Motor neuron (in vitro differentiated cells): ENCODE data around the gene EYA3. TPM values are rescaled to one million over a fixed set of nuclear protein-coding genes. Genes with fewer than 3 reads are reported as not detected.

Experiments
- ATAC-seq, 8 experiments: fragments of 200-7000 bp; cut with Tn5 transposase; replicated peaks in 6 of 8; 2 replicates each; pipeline ENCODE4 v1.8.0; 2021; ENCODE audit warnings: mild to moderate bottlenecking in 8 of 8, moderate library complexity in 8 of 8
- H3K27ac ChIP-seq, 2 donors: fragments of 250-450 bp; sonication (Bioruptor Pico); 2 replicates each; pipeline ENCODE4 v1.9.0; 2021; ENCODE audit warnings: antibody characterized with exemption in 2 of 2, mild to moderate bottlenecking in 2 of 2, moderate library complexity in 1 of 2
- H3K4me1 ChIP-seq, 2 donors: fragments of 250-450 bp; sonication (Bioruptor Pico); replicated peaks in 1 of 2; 2 replicates each; pipeline ENCODE4 v1.6.1; 2021; ENCODE audit warnings: antibody characterized with exemption in 2 of 2, mild to moderate bottlenecking in 2 of 2, moderate library complexity in 1 of 2
- H3K4me3 ChIP-seq, 5 donors: fragments of 250-450 bp; sonication (Bioruptor Pico); 2 replicates each; pipeline ENCODE4 v1.9.0; 2021; ENCODE audit warnings: antibody characterized with exemption in 5 of 5, mild to moderate bottlenecking in 5 of 5, moderate library complexity in 4 of 5
- WGBS, 10 experiments: fragments of 450-650 bp; shearing (Covaris generic); methylation state at CpG; one replicate each; pipeline ENCODE4 v1.0.0; 2022; 5-methylcytosine and 5-hydroxymethylcytosine counted together
- in situ Hi-C, 9 experiments: fragments of 400-800 bp; cut with MboI; loops; one replicate each; pipeline ENCODE4 v1.15.0; 2021; ENCODE audit warnings: low sequenced_read_pairs in 9 of 9, low pct_unique_long_range_greater_than_20kb in 2 of 9; ENCODE audit not compliant: unreplicated experiment in 9 of 9
- total RNA-seq, 8 experiments: library from RNA; unstranded; fragments of 300-600 nt; gene quantifications; 2 replicates each; pipeline versions ENCODE4 v1.2.3 to v1.2.4, GENCODE V29; 2022

The EYA3 gene
- total RNA-seq, 8 experiments from 2014 or later, result 11.2 to 30.3 (median 19.6) TPM

DNA sequence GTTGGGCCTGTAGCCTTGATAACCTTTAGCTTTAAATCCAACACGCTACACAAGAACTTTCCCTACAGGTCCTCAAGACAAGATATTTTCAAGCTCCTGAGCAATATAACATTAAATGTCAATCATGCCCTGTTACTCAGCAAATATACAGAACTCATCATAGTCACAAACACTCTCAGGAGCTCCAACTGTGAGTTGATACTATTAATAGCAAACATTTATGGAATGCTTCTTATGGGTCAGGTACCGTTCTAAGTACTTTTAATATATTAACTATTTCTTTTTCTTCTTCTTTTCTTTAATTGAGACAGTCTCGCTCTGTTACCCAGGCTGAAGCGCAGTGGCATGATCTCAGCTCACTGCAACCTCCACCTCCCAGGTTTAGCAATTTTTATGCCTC is 10.1 kb downstream of the EYA3 start:
- no peak for ATAC-seq
- Histone ChIP-seq H3K4me3 (no peak overlapping the region), H3K27ac (no peak overlapping the region), H3K4me1 (no peaks in the 10 kb centered on the region)
- in situ Hi-C loops, result loop anchor here in 1 of 9 experiments (10.0 kb wide), 1 partner anchor 63 kb away; no protein-coding TSS in a partner anchor
- WGBS, 10 experiments, result 97 to 100% (median 100%) methylated on average over 2 to 4 of the region's 4 CpGs

DNA sequence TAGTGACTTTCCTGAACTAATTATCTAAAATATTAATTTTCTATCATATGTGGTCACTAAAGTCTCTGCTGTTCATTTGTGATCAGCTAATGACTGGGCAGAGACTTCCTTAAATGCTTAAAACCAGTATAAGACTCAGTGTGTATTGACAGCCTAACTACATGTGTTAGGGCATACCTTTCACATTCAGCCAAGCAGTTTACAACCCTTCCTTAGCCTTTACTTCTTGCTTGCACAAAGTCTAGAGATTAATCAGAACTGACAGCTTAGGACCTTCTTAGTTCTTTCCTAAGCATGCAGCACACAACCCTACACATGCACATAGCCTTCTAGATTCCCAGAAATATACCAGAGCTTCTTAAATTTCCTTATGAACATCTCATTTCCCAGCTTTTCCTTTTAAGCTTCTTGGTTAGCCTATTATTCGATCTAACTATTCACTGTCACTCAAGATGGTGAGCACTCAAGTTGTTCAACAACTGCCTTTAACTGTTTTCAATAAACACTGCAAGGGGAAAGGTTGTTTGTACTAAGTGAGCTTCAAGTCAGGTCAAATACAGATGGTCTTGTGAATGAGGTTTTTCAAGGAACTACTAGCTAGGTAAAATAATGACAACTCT is 13.4 kb downstream of the EYA3 start:
- Histone ChIP-seq H3K27ac (no peak overlapping the region), H3K4me1 (no peaks in the 10 kb centered on the region), H3K4me3 (no peak overlapping the region)
- ATAC-seq, result no peak
- in situ Hi-C loops, result loop anchor here in 1 of 9 experiments (10.0 kb wide), 1 partner anchor 60 kb away; no protein-coding TSS in a partner anchor
- WGBS, 10 experiments, result 20 to 100% (median 100%) methylated on average over 1 of the region's 1 CpG; no CpG with 5 or more reads in 3 of the 10 experiments

DNA sequence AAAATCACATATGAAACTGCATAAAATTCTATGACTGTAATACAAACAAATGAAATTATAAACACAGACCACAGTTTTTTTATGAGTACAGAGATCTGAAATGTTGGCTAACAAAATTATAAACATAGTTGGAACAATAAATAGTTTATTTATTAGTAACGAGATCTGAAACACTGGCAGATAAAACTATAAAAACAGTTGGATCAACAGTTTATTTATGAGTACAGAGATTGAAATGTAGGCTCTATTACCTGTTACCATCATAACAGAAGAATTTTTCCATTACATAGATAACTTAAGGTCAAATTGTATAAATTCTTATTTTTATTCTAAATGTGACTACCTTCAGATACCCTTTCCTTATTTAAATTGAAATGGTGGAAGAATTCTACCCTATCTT is 14.5 kb downstream of the EYA3 start:
- H3K4me1 ChIP-seq, result no peaks in the 10 kb centered on the region

DNA sequence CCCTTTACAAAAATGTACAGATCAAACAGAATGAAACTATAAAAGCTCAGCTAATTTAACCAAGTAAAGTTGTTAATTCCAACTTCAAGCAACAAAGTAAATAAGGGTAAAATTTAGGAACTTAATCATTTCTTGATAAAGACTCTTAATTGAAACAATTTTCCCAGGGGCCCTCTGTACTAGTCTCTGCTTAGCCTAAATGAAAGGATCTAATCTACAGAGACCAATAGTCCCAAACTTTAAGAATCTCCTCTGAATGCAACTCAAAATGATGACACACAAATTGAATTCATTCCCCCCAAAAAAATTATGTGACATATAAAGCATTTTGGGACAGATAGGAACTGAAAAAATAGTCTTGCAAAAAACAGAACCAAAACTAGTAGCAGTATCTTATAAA is 16.6 kb downstream of the EYA3 start:
- in situ Hi-C loops, result loop anchor here in 1 of 9 experiments (10.0 kb wide), 1 partner anchor 57 kb away; no protein-coding TSS in a partner anchor
- H3K27ac ChIP-seq, result no peak overlapping the region
- H3K4me1 ChIP-seq, result no peaks in the 10 kb centered on the region
- H3K4me3 ChIP-seq, result no peak overlapping the region
- ATAC-seq, result no peak

More for the DNA sequence above, 14.5 kb downstream of the EYA3 start:
- H3K4me3 ChIP-seq, result no peak overlapping the region
- in situ Hi-C loops, result loop anchor here in 1 of 9 experiments (10.0 kb wide), 1 partner anchor 59 kb away; no protein-coding TSS in a partner anchor
- WGBS, 10 experiments, result 50 to 100% (median 97%) methylated on average over 1 of the region's 1 CpG; no CpG with 5 or more reads in 2 of the 10 experiments
- no peak overlapping the region for H3K27ac ChIP-seq
- no peak for ATAC-seq

DNA sequence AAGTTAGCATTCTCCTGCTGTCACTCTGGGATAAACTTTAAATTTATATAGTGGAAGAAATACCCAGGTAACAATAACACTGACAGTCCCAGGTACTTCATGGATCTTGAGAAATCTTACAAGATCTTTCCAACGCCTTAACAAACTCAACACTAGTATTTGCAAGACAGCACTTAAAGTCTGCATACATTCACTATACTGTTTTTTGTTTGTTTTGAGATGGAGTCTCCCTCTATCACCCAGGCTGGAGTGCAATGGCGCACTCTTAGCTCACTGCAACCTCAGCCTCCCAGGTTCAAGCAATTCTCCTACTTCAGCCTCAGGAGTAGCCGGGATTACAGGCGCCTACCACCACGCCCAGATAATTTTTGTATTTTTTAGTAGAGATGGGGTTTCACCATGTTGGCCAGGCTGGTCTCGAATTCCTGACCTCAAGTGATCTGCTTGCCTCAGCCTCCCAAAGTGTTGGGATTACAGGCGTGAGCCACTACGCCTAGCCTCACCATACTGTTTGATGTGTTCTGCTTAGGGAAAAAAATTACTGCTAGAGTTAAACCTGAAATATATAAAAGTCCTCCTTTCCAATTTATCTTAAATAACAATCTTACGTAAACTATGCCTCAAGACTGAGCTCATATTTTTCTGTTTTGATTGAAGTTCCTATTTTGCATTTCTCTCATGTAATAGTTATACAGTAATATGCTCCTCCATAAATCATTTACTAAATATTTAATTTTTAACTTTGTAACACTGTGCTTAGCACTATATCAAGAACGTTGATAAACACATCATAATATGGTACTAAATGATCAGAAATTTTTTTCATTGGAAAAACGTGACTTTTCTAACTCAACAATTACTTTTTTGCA is 17.5 kb downstream of the EYA3 start:
- Histone ChIP-seq H3K4me1 (no peaks in the 10 kb centered on the region), H3K27ac (no peak overlapping the region), H3K4me3 (no peak overlapping the region)
- ATAC-seq, result peak in 1 of 8 experiments; percentile 10
- in situ Hi-C loops, result loop anchor here in 1 of 9 experiments (10.0 kb wide), 1 partner anchor 56 kb away; no protein-coding TSS in a partner anchor
- WGBS, 10 experiments, result 23 to 100% (median 91%) methylated on average over 3 to 11 of the region's 11 CpGs

DNA sequence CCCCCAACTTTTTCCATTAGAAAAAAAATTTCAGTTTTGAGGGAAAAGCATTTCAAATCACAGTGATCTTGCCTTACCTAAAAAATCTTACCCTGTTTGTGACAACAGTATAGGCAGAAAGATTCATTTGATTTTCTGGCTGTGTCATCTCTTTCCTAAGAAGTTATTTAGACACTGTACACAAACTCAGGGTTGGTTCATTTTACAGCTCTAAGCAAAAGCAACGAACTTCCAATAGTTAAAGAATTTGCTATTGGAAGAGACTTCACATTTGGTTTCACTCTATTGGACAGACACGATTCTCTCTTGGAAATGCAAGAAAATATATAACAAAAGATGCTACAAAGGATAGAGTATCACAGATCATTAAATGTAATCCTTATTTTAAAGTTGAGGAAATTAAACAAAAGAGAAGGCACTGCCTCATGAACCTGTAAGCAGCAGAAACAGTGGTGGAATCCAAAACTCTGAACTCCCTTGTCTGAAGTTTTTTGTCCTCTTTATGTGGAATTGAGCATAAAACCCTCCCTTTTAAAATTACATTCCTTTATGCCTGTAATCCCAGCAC is 20.8 kb downstream of the EYA3 start:
- in situ Hi-C loops, result no loop called here
- Histone ChIP-seq H3K4me1 (no peaks in the 10 kb centered on the region), H3K4me3 (no peak overlapping the region), H3K27ac (no peak overlapping the region)
- 34 to 83% (median 75%) methylated on average over 1 to 2 of the region's 2 CpGs for WGBS, 10 experiments
- no peak for ATAC-seq

DNA sequence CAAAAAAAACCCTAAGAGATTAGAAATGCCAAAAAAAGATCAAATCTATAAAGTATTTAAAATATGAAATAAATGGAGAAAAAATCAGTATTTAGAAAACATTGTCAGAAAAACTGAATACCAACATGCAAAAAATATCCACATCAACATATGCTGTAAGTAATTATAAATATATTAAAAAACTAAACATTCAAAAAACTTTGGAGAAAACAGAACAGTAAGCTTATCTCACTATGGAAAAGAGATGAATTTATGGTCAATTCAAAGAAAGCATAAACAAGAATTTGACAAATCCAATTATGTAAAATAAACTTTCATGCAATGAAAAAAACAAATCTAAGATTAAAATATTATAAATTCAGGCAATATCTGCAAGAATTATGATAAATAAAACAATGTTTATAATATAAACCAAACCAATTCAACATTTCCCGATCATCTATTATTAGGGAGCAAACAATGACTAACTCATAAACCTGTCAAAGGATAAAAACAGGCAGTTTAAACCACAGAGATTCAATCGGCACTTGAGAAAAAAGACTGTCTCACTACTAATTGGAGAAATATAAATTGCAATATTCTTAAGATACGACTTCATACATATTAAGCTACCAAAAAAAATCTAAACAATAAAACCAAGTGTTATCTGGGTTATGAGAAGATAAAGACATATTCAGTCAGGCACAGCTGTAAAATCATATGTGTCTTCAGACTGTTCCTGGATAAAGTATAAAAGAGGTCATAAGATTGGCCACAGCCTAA is 21.8 kb downstream of the EYA3 start:
- WGBS, 10 experiments, result 15 to 92% (median 64%) methylated on average over 2 to 3 of the region's 3 CpGs

DNA sequence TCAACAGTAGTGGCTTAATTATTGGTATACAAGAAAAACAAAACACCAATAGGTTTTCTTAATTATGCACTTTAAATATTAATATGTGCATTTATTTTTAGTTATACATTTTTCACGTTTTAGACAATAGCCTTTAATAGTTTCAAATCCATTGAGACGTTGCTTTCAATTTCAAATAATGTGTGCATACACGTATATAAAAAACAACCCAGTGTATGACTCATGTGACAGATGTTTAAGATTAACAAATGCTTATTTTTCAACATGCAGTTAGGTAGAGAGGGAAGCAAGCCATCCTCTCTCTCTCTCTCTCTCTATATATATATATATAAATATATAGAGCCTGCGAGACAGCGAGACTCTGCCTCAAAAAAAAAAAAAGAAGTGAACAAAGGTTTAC is 24.3 kb downstream of the EYA3 start:
- no peaks in the 10 kb centered on the region for H3K4me1 ChIP-seq
- H3K27ac ChIP-seq, result no peak overlapping the region
- in situ Hi-C loops, result no loop called here
- ATAC-seq, result peak in 3 of 8 experiments; percentile 69 to 86 (median 73)
- H3K4me3 ChIP-seq, result no peak overlapping the region
- 11 to 93% (median 86%) methylated on average over 3 to 5 of the region's 5 CpGs for WGBS, 10 experiments

More for the DNA sequence above, 21.8 kb downstream of the EYA3 start:
- ATAC-seq, result no peak
- in situ Hi-C loops, result no loop called here
- H3K4me1 ChIP-seq, result no peaks in the 10 kb centered on the region
- no peak overlapping the region for H3K4me3 ChIP-seq
- no peak overlapping the region for H3K27ac ChIP-seq

DNA sequence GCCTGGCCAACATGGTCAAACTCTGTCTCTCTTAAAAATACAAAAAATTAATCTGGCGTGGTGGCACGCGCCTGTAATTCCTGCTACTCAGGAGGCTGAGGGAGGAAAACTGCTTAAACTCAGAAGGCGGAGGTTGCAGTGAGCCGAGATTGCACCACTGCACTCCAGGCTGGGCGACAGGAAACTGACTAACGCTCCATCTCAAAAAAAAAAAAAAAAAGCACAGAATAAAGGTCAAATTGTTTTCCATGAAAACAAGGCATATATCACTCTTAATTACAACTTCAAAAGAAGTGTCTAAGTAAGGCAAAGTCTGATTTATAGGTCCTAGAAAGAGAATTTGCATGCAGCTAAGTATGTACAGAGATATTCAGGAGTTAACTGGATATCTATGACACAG is 25.6 kb downstream of the EYA3 start:
- Histone ChIP-seq H3K4me3 (no peak overlapping the region), H3K4me1 (peaks cover 0 to 4% of the 10 kb centered on the region in 2 donors), H3K27ac (no peak overlapping the region)
- in situ Hi-C loops, result no loop called here
- WGBS, 10 experiments, result 83 to 100% (median 97%) methylated on average over 2 to 7 of the region's 7 CpGs; no CpG with 5 or more reads in 1 of the 10 experiments
- ATAC-seq, result no peak

DNA sequence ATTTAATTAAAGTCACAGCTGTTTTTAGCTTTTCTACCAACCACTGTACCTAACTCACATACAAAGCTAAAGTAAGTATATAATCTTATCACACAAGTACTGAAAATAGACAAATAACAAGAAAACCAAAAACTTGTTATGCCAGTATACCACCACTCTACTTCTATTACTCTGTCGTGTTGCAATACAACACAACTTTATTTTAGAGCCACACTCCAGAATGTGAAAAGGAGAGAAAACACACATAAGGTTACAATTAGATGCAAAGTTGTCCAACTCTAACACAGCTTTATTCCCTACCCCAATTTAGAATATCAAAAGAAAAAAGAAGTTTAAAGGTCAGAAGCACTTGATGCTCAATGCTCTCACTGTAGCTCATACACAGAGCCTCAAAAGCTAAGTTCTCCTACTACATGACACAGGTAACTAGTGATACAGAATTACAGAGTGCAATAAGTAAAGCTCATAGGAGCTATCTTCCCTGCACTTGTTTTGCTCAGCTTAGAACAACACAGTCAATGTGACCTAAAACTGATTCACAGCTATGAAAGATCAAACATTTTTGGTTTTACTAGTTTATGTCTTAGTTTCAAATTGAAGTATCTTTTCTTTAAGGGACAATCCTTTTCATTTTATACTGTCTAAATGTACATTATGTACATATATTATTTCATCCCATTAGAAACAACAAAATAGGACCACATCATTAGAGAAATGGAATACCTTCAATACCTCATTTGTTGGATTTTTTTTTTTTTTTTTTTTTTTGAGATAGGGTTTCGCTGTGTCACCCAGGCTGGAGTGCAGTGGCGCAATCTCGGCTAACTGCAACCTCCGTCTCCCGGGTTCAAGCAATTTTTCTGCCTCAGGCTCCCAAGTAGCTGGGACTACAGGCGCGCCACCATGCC is 29.2 kb downstream of the EYA3 start:
- H3K4me1 ChIP-seq, result peaks cover 0 to 4% of the 10 kb centered on the region in 2 donors
- 0 to 100% (median 95%) methylated on average over 1 to 8 of the region's 8 CpGs for WGBS, 10 experiments
- no peak overlapping the region for H3K4me3 ChIP-seq
- in situ Hi-C loops, result no loop called here
- peak in 1 of 8 experiments; percentile 44 for ATAC-seq
- no peak overlapping the region for H3K27ac ChIP-seq

DNA sequence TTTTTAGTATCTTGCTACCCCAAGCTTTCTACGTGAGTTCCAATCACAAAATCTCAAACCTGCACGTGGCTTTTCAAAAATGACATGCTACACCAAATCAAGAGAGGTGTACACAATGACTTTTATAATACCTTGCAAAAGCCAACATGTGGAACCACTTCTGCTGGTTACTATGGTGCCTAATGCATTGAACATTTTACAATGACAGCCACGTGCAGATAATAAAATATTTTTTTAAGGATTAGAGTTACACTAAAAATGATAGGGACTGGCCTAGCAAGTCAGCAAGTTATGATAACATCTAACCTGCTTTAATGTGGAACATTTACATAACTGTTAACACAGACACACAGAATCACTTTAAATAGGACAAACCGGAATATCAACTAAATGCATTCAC is 30.2 kb downstream of the EYA3 start:
- WGBS, 10 experiments, result 40 to 100% (median 76%) methylated on average over 1 to 4 of the region's 4 CpGs; no CpG with 5 or more reads in 1 of the 10 experiments
- in situ Hi-C loops, result no loop called here
- Histone ChIP-seq H3K27ac (no peak overlapping the region), H3K4me1 (peaks cover 0 to 4% of the 10 kb centered on the region in 2 donors), H3K4me3 (no peak overlapping the region)
- ATAC-seq, result no peak
